Cardiac fibroblast (primary cell): ENCODE data around the gene TP53I13.

ENCODE experiments used
- DNase-seq, 2 donors: peaks; one replicate each; pipeline versions ENCODE4 v3.0.0 to v3.0.0-alpha.2; 2010; ENCODE audit warnings: low read depth in 2 of 2
- H3K4me3 ChIP-seq, 2 donors: replicated peaks in 1 of 2; 1 replicate in 1 of 2; 2 replicates in 1 of 2; pipeline ENCODE4 v1.5.1; 2011; ENCODE audit warnings: low read depth in 2 of 2, low read length in 2 of 2, mild to moderate bottlenecking in 2 of 2, moderate library complexity in 1 of 2
- TF ChIP-seq, protein P1 (sequence below): IDR thresholded peaks from one replicate; pipeline ENCODE4 v1.5.1; 2011; ENCODE audit warnings: low read depth, mild to moderate bottlenecking, low read length, inconsistent platforms

Gene TP53I13

DNA sequence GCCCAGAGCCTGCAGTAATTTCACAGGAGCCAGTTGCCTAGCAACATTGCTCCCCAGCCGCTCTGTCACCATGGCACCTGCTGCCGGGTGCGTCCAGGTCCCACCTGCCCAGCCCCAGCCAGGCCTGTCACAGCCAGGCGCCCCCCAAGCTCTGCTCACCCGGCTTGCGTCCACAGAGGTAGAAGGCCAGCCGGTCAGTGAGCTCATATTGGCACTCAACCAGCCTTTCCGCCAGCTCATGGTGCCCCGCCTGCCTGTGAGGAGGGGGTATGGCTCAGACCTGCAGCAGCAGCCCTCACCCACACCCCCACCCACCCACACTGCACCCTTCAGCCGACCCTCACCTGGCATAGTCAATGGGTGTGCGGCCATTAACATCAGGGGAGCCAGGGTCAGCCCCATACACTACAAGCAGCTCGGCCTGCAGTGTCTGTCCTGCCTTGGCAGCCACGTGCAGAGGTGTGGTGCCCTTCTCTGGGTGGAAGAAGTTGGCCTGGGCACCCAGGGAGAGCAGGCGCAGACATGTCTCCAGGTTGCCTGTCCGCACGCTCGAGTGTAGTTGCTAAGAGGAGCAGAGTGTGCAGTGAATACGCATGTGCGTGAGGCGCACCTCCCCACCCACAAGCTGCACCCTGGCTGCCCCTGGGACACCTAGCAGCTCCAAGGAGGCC lies 13.2 kb downstream of the TP53I13 start:
- H3K4me3 ChIP-seq: no peak overlapping the region
- TF ChIP-seq, protein P1, sequence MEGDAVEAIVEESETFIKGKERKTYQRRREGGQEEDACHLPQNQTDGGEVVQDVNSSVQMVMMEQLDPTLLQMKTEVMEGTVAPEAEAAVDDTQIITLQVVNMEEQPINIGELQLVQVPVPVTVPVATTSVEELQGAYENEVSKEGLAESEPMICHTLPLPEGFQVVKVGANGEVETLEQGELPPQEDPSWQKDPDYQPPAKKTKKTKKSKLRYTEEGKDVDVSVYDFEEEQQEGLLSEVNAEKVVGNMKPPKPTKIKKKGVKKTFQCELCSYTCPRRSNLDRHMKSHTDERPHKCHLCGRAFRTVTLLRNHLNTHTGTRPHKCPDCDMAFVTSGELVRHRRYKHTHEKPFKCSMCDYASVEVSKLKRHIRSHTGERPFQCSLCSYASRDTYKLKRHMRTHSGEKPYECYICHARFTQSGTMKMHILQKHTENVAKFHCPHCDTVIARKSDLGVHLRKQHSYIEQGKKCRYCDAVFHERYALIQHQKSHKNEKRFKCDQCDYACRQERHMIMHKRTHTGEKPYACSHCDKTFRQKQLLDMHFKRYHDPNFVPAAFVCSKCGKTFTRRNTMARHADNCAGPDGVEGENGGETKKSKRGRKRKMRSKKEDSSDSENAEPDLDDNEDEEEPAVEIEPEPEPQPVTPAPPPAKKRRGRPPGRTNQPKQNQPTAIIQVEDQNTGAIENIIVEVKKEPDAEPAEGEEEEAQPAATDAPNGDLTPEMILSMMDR: no peak
- no peak for DNase-seq

DNA sequence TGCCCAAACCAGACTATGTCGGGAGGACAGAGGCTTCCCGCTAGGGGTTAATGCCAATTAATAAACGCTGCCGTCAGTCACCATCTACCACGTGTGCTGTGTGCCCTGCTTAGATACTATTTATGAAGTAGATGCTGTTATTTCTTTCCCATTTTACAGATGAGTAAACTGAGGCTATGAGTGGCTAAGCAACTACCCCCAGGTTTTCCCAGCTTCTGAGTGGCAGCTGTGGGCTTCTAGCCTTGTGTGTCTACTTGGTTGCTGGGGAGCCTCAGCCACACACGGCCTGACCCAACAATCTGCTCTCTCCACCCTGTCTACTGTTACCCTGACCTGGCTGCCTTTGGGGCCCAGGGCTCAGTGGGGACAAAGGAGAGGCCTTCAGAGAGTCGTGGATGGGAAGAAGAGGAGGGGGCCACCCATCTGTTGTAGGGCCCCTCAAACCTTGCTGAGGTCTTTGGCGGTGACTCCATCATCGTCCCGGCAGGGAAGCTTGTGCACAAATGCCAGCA lies 13.8 kb downstream of the TP53I13 start:
- H3K4me3 ChIP-seq: no peak overlapping the region
- TF ChIP-seq, protein P1: no peak
- DNase-seq: no peak

DNA sequence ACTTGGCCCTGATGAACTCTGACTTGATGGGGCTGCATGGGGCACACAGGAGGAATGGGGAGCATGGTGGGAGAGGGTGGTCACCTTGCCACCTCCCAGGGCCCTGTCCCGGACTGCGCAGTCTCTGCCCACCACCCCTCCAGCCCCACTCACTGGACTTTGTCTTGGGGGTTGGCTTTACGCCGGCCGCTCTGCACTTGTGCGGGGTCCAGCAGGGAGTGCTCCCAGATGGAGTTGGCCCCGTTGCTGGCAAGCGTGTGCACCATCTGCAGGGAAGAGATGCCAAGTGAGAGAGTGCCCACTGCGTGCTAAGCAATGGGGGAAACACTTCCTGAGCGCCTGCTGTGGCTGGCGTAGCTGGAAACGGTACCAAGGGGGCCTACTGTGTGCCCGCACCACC lies 14.3 kb downstream of the TP53I13 start:
- H3K4me3 ChIP-seq: no peak overlapping the region
- TF ChIP-seq, protein P1: no peak
- no peak for DNase-seq

DNA sequence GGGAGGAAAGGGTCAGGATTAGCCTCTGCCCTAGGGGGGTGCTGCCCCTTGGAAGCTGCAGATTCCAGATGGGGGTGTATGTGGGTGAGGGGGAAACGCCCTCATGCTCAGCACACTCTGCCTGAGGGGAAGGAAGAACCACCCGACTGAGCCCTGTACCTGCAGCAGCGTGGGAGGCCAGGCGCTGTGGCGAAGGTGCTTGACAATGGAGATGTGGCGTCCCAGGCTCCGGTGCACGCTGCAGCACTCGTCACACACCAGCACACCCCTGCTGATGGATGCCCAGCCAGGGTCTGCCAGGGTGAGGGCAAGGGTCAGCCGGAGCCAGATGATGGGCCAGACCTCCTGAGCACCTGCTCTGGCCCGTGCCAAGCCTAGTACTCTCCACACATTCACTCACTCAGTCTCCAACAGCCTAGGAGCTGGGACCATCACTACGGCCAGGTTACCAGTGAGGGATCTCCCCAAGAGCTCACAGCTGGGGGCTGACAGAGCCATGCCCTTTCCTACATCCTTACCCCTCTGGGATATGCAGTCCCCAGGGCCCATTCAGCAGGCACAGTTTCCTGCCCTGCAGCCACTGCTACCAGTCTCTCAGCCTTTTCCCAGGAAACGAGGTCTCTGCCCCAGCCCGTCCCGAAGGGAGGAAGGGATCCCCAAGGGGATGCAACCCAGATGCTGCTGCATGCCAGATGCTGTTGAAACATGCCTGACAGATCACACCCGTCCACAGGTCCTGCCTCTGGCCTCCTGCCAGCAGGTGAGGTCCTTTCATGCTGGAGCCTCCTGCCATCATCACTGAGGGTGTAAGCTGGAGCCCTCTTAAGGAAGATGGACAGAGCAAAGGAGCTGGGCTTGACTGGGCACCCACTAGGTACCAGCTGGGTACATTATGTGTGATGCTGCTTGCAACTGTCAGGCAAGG lies 15.1 kb downstream of the TP53I13 start:
- no peak overlapping the region for H3K4me3 ChIP-seq
- TF ChIP-seq, protein P1: no peak
- no peak for DNase-seq

DNA sequence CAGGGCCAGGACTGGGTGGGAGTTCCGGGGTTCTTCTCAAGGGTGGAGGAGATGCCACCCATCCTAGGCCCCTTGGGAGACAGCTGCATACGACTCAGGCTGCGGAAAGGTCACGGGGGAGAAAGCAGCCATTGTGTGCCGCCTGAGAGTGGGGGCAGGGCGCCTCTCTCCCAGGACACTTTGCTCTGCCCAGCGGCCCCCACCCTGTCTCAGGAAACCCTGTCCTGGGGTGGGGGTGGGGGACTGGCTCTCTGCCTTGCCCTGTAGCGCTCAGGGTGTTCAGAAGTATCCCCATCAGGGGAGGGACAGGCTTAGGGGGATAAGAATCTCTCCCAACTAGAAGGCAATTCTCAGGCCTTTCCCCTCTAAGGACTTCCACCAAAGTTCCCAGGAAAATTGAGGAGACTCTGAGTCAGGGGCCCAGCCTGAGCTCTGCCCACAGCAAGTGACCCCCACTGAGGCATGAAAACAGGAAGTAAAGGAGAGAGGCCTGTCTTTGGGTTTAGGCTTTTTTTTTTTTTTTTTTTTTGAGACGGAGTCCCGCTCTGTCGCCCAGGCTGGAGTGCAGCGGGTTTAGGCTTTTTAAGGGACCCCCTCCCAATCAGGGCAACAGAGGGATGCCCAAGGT lies 16.1 kb downstream of the TP53I13 start:
- no peak for DNase-seq
- no peak overlapping the region for H3K4me3 ChIP-seq
- TF ChIP-seq, protein P1: no peak

DNA sequence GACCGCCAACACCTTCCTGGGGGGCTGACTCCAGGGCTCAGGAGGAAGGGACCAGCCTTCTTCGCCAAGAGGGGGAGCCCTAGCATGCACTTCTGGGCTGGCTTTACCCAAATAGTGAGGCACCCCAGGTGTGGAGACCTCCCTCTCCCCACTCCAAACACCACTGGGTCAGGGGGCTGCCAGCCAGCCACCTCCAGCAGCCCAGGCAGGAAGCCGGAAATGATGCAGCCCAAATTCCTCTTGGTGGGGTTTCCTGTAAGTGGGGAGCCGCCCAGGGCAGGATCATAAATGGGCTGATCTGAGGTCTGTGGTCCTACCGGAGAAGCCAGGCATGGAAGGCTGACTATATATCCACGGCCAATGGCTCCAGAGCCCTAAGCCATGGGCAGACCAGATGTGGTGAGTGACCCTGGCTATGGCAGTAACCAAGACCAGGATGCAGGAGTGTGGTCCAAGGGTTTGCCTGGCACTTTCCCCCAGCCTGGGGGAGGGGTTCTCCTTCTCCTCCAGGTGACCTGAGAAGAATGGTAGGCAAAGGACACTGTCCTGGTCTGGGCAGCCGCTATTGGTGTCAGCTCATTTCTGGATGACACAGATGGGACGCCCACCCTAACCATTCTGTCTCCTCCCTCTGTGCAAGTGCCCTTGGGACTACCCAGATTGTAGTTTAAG lies 16.7 kb downstream of the TP53I13 start:
- no peak overlapping the region for H3K4me3 ChIP-seq
- peak; percentile 37 to 57 for DNase-seq
- TF ChIP-seq, protein P1: peak; percentile 35
